Activated naive CD4-positive, alpha-beta T cell treated with anti-CD3 and anti-CD28 coated beads, Interleukin-2, amount 10 ng/mL, durations not matched to agents 7 days and 5 days (primary cell): Measurements from ENCODE around the gene BORCS6.
A peak's percentile ranks its signal among the peaks of the same experiment; 100 is the strongest.

Source experiments
- CTCF ChIA-PET: fragments of 350-600 bp; sonication (Branson Sonifier 250); formaldehyde crosslinking; loops from one replicate; lab custom pipeline; 2021; ENCODE audit warnings: antibody characterized with exemption; lab: Charles Lee
- DNase-seq: peaks from one replicate; pipeline ENCODE4 v3.0.0-alpha.2; 2020
- H3K27ac Mint-ChIP-seq: one replicate; pipeline ENCODE4 v1.8.0; 2021; ENCODE audit warnings: mild to moderate bottlenecking, moderate library complexity, mixed read lengths
- H3K27me3 Mint-ChIP-seq: one replicate; pipeline ENCODE4 v1.8.0; 2021; ENCODE audit warnings: mild to moderate bottlenecking, mixed read lengths
- H3K36me3 Mint-ChIP-seq: one replicate; pipeline ENCODE4 v1.8.0; 2021; ENCODE audit warnings: mixed read lengths
- H3K4me1 Mint-ChIP-seq: one replicate; pipeline ENCODE4 v1.8.0; 2021; ENCODE audit warnings: mixed read lengths
- H3K4me3 Mint-ChIP-seq: one replicate; pipeline ENCODE4 v1.8.0; 2021; ENCODE audit warnings: mild to moderate bottlenecking, moderate library complexity, mixed read lengths
- H3K9me3 Mint-ChIP-seq: one replicate; pipeline ENCODE4 v1.8.0; 2021; ENCODE audit warnings: mixed read lengths

Gene BORCS6

GRCh38 chr17:8189711-8190477 is at the start of gene BORCS6:
TSS of gene BORCS6 (minus strand) at chr17:8190180. CDS start at chr17:8190140, 40 bp downstream.
- H3K36me3 Mint-ChIP-seq, result no peaks in the 10 kb centered on the region
- peak; percentile 98 for DNase-seq
- CTCF ChIA-PET, result interaction anchor here (0.6 to 3.0 kb wide), 3 partner anchors 29 to 111 kb away, joined by 3 to 10 read pairs (median 4); no protein-coding TSS in a partner anchor
- no peaks in the 10 kb centered on the region for H3K9me3 Mint-ChIP-seq
- H3K4me3 Mint-ChIP-seq, result peak within 1 kb of the TSS; percentile 25
- no peaks in the 10 kb centered on the region for H3K27me3 Mint-ChIP-seq
- H3K27ac Mint-ChIP-seq, result no peak within 1 kb of the TSS
- H3K4me1 Mint-ChIP-seq, result peaks cover 12% of the 10 kb centered on the region

- no peak overlapping the region for H3K4me3 Mint-ChIP-seq
- peaks cover 58% of the 10 kb centered on the region for H3K36me3 Mint-ChIP-seq
- H3K27me3 Mint-ChIP-seq, result no peaks in the 10 kb centered on the region
- no peaks in the 10 kb centered on the region for H3K9me3 Mint-ChIP-seq
- no peak overlapping the region for H3K27ac Mint-ChIP-seq
- CTCF ChIA-PET, result interaction anchor here (1.4 kb wide), 1 partner anchor 8 kb away, joined by 5 read pairs; no protein-coding TSS in a partner anchor
- DNase-seq, result no peak
- H3K4me1 Mint-ChIP-seq, result peaks cover 17% of the 10 kb centered on the region
Measured at GRCh38 chr17:8237886-8238285, 47.9 kb upstream of the BORCS6 start.

- no peak for DNase-seq
- no peak overlapping the region for H3K4me3 Mint-ChIP-seq
- CTCF ChIA-PET, result interaction anchor here (1.4 kb wide), 1 partner anchor 9 kb away, joined by 5 read pairs; no protein-coding TSS in a partner anchor
- no peaks in the 10 kb centered on the region for H3K27me3 Mint-ChIP-seq
- peaks cover 59% of the 10 kb centered on the region for H3K36me3 Mint-ChIP-seq
- H3K27ac Mint-ChIP-seq, result no peak overlapping the region
- peaks cover 13% of the 10 kb centered on the region for H3K4me1 Mint-ChIP-seq
- H3K9me3 Mint-ChIP-seq, result no peaks in the 10 kb centered on the region
Measured at GRCh38 chr17:8237175-8237574, 47.2 kb upstream of the BORCS6 start.

GRCh38 chr17:8235676-8236075 is 45.7 kb upstream of the BORCS6 start:
- DNase-seq, result no peak
- CTCF ChIA-PET, result interaction anchor here (1.2 kb wide), 2 partner anchors 8 to 11 kb away, joined by 3 read pairs; no protein-coding TSS in a partner anchor
- Mint-ChIP-seq H3K4me1 (peaks cover 13% of the 10 kb centered on the region), H3K4me3 (no peak overlapping the region), H3K36me3 (peaks cover 68% of the 10 kb centered on the region), H3K27me3 (no peaks in the 10 kb centered on the region), H3K9me3 (no peaks in the 10 kb centered on the region), H3K27ac (no peak overlapping the region)

GRCh38 chr17:8234361-8235270 is 44.6 kb upstream of the BORCS6 start:
- Mint-ChIP-seq H3K27me3 (no peaks in the 10 kb centered on the region), H3K36me3 (peaks cover 73% of the 10 kb centered on the region)
- CTCF ChIA-PET, result interaction anchor here (1.2 kb wide), 2 partner anchors 9 to 12 kb away, joined by 3 read pairs; no protein-coding TSS in a partner anchor

GRCh38 chr17:8231701-8232100 is 41.7 kb upstream of the BORCS6 start:
- no peak overlapping the region for H3K4me3 Mint-ChIP-seq
- peaks cover 15% of the 10 kb centered on the region for H3K4me1 Mint-ChIP-seq
- H3K9me3 Mint-ChIP-seq, result no peaks in the 10 kb centered on the region
- H3K27ac Mint-ChIP-seq, result no peak overlapping the region
- CTCF ChIA-PET, result no interaction called here
- no peaks in the 10 kb centered on the region for H3K27me3 Mint-ChIP-seq
- no peak for DNase-seq
- peaks cover 76% of the 10 kb centered on the region for H3K36me3 Mint-ChIP-seq

More at GRCh38 chr17:8234361-8235270, 44.6 kb upstream of the BORCS6 start:
- H3K4me3 Mint-ChIP-seq, result no peak overlapping the region
- H3K9me3 Mint-ChIP-seq, result no peaks in the 10 kb centered on the region
- DNase-seq, result no peak
- H3K4me1 Mint-ChIP-seq, result peaks cover 9% of the 10 kb centered on the region
- peak overlapping the region; percentile 66 for H3K27ac Mint-ChIP-seq

GRCh38 chr17:8227238-8227581 is 37.2 kb upstream of the BORCS6 start:
- DNase-seq, result no peak
- Mint-ChIP-seq H3K4me1 (peaks cover 47% of the 10 kb centered on the region), H3K4me3 (peak overlapping the region; percentile 2), H3K36me3 (peaks cover 56% of the 10 kb centered on the region), H3K9me3 (no peaks in the 10 kb centered on the region), H3K27ac (peak overlapping the region; percentile 65), H3K27me3 (peaks cover 8% of the 10 kb centered on the region)
- CTCF ChIA-PET, result no interaction called here

GRCh38 chr17:8226536-8227237 is 36.7 kb upstream of the BORCS6 start:
- CTCF ChIA-PET, result no interaction called here
- no peaks in the 10 kb centered on the region for H3K9me3 Mint-ChIP-seq
- peaks cover 54% of the 10 kb centered on the region for H3K36me3 Mint-ChIP-seq
- no peak for DNase-seq
- H3K4me1 Mint-ChIP-seq, result peaks cover 49% of the 10 kb centered on the region
- H3K4me3 Mint-ChIP-seq, result peak overlapping the region; percentile 6
- peak overlapping the region; percentile 65 for H3K27ac Mint-ChIP-seq
- H3K27me3 Mint-ChIP-seq, result peaks cover 9% of the 10 kb centered on the region

- Mint-ChIP-seq H3K4me3 (peak overlapping the region; percentile 6), H3K4me1 (peaks cover 52% of the 10 kb centered on the region), H3K36me3 (peaks cover 52% of the 10 kb centered on the region), H3K9me3 (no peaks in the 10 kb centered on the region), H3K27ac (peak overlapping the region; percentile 65), H3K27me3 (peaks cover 15% of the 10 kb centered on the region)
- DNase-seq, result peak; percentile 74
- CTCF ChIA-PET, result interaction anchor here (1.3 to 5.9 kb wide), 2 partner anchors 22 to 75 kb away, joined by 4 to 38 read pairs; partner anchors contain the start of genes CTC1 and PFAS
Measured at GRCh38 chr17:8225813-8226535, 36.0 kb upstream of the BORCS6 start.

GRCh38 chr17:8224891-8225812 is 35.2 kb upstream of the BORCS6 start:
- peak overlapping the region; percentile 57 for H3K4me3 Mint-ChIP-seq
- H3K4me1 Mint-ChIP-seq, result peaks cover 58% of the 10 kb centered on the region
- H3K9me3 Mint-ChIP-seq, result no peaks in the 10 kb centered on the region
- CTCF ChIA-PET, result interaction anchor here (0.8 to 5.9 kb wide), 5 partner anchors 16 to 76 kb away, joined by 3 to 38 read pairs (median 4); partner anchors contain the start of genes CTC1, PFAS and SLC25A35
- H3K36me3 Mint-ChIP-seq, result peaks cover 50% of the 10 kb centered on the region
- peaks cover 15% of the 10 kb centered on the region for H3K27me3 Mint-ChIP-seq
- no peak for DNase-seq
- peak overlapping the region; percentile 84 for H3K27ac Mint-ChIP-seq

GRCh38 chr17:8223356-8224126 is 33.6 kb upstream of the BORCS6 start:
- no peaks in the 10 kb centered on the region for H3K9me3 Mint-ChIP-seq
- CTCF ChIA-PET, result interaction anchor here (0.6 to 5.9 kb wide), 9 partner anchors 13 to 104 kb away, joined by 3 to 38 read pairs (median 7); partner anchors contain the start of genes CTC1 and PFAS
- H3K27ac Mint-ChIP-seq, result peak overlapping the region; percentile 100
- peak overlapping the region; percentile 96 for H3K4me3 Mint-ChIP-seq
- DNase-seq, result peak; percentile 77
- H3K27me3 Mint-ChIP-seq, result peaks cover 15% of the 10 kb centered on the region
- H3K4me1 Mint-ChIP-seq, result peaks cover 66% of the 10 kb centered on the region
- peaks cover 43% of the 10 kb centered on the region for H3K36me3 Mint-ChIP-seq
